ENCODE results near the gene ANKRD33B. TPM values are rescaled to one million over a fixed set of nuclear protein-coding genes. Genes with fewer than 3 reads are reported as not detected.
A peak's percentile ranks its signal among the peaks of the same experiment; 100 is the strongest.

Gene ANKRD33B
- total RNA-seq, 1 donor: 2.6 TPM

- no peak for DNase-seq (ENCODE audit: low read depth)
Measured at GRCh38 chr5:10580531-10581423, 16.9 kb downstream of the ANKRD33B start.

GRCh38 chr5:10581424-10581748 is 17.5 kb downstream of the ANKRD33B start:
- TF ChIP-seq, protein P1, sequence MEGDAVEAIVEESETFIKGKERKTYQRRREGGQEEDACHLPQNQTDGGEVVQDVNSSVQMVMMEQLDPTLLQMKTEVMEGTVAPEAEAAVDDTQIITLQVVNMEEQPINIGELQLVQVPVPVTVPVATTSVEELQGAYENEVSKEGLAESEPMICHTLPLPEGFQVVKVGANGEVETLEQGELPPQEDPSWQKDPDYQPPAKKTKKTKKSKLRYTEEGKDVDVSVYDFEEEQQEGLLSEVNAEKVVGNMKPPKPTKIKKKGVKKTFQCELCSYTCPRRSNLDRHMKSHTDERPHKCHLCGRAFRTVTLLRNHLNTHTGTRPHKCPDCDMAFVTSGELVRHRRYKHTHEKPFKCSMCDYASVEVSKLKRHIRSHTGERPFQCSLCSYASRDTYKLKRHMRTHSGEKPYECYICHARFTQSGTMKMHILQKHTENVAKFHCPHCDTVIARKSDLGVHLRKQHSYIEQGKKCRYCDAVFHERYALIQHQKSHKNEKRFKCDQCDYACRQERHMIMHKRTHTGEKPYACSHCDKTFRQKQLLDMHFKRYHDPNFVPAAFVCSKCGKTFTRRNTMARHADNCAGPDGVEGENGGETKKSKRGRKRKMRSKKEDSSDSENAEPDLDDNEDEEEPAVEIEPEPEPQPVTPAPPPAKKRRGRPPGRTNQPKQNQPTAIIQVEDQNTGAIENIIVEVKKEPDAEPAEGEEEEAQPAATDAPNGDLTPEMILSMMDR (IDR thresholded peaks at IDR 0.05; ENCODE audit: insufficient read depth, low read depth, low read length): no peak
- no peak for DNase-seq (ENCODE audit: low read depth)
- H3K4me3 ChIP-seq (ENCODE audit: low read depth, low read length): no peak overlapping the region

More at GRCh38 chr5:10580531-10581423, 16.9 kb downstream of the ANKRD33B start:
- H3K4me3 ChIP-seq (ENCODE audit: low read depth, low read length): no peak overlapping the region
- TF ChIP-seq, protein P1 (IDR thresholded peaks at IDR 0.05; ENCODE audit: insufficient read depth, low read depth, low read length): no peak

DNA sequence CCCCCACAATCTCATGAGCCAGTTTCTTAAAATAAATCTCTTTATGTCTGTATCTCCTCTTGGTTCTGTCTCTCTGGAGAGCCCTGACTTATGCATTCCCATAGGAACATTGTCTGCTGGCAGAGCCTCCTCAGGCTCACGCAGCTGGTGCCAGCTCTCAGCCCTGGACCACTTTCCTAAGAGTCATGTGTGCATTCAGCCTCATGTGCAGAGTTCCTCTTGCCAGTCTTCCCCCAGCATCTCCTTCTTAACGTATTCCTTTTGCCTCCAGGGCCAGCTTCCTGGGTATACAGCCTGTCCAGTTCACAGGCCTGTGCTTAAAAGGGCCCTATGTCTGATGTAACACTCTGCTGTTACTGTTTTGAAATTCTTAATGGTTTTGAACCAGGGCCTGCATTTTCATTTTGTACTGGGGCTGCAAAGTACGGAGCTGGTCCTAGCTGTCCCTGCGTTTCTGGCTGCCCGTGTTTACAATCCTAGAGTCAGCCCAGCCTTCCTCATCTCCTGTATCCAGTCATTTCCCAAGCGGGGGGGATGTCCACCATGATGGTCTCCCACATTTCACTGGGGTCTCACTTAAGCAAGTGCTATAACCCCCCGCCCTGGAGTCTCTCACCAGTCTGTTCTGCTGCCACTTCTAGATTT is 18.1 kb downstream of the ANKRD33B start:
- DNase-seq (ENCODE audit: low read depth): peak; percentile 68
- no peak overlapping the region for H3K4me3 ChIP-seq (ENCODE audit: low read depth, low read length)
- TF ChIP-seq, protein P1 (IDR thresholded peaks at IDR 0.05; ENCODE audit: insufficient read depth, low read depth, low read length): no peak

- H3K4me3 ChIP-seq (ENCODE audit: low read depth, low read length): no peak overlapping the region
Measured at GRCh38 chr5:10582512-10582897, 18.6 kb downstream of the ANKRD33B start.

GRCh38 chr5:10583663-10584572 is 20.0 kb downstream of the ANKRD33B start:
- TF ChIP-seq, protein P1 (IDR thresholded peaks at IDR 0.05; ENCODE audit: insufficient read depth, low read depth, low read length): no peak
- no peak overlapping the region for H3K4me3 ChIP-seq (ENCODE audit: low read depth, low read length)
- no peak for DNase-seq (ENCODE audit: low read depth)

More at GRCh38 chr5:10582512-10582897, 18.6 kb downstream of the ANKRD33B start:
- DNase-seq (ENCODE audit: low read depth): no peak
- TF ChIP-seq, protein P1 (IDR thresholded peaks at IDR 0.05; ENCODE audit: insufficient read depth, low read depth, low read length): no peak

- H3K4me3 ChIP-seq (ENCODE audit: low read depth, low read length): no peak overlapping the region
- no peak for DNase-seq (ENCODE audit: low read depth)
- TF ChIP-seq, protein P1 (IDR thresholded peaks at IDR 0.05; ENCODE audit: insufficient read depth, low read depth, low read length): no peak
Measured at GRCh38 chr5:10584714-10585517, 21.0 kb downstream of the ANKRD33B start.

Measured in fibroblast of villous mesenchyme (primary cell).